ENCODE data around the gene MTRF1.

Gene MTRF1

GRCh38 chr13:41244556-41244955 lies 18.8 kb downstream of the MTRF1 start:
- no peak for DNase-seq (ENCODE audit: low spot score)
- in situ Hi-C loops (cut with MboI; ENCODE audit: low pct_unique_long_range_greater_than_20kb, low sequenced_read_pairs, unreplicated experiment): no loop called here
- TF ChIP-seq, protein P1, sequence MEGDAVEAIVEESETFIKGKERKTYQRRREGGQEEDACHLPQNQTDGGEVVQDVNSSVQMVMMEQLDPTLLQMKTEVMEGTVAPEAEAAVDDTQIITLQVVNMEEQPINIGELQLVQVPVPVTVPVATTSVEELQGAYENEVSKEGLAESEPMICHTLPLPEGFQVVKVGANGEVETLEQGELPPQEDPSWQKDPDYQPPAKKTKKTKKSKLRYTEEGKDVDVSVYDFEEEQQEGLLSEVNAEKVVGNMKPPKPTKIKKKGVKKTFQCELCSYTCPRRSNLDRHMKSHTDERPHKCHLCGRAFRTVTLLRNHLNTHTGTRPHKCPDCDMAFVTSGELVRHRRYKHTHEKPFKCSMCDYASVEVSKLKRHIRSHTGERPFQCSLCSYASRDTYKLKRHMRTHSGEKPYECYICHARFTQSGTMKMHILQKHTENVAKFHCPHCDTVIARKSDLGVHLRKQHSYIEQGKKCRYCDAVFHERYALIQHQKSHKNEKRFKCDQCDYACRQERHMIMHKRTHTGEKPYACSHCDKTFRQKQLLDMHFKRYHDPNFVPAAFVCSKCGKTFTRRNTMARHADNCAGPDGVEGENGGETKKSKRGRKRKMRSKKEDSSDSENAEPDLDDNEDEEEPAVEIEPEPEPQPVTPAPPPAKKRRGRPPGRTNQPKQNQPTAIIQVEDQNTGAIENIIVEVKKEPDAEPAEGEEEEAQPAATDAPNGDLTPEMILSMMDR (IDR thresholded peaks at IDR 0.05; ENCODE audit: extremely low read depth, insufficient read depth, missing control alignments): no peak

- TF ChIP-seq, protein P1 (IDR thresholded peaks at IDR 0.05; ENCODE audit: extremely low read depth, insufficient read depth, missing control alignments): no peak
- in situ Hi-C loops (cut with MboI; ENCODE audit: low pct_unique_long_range_greater_than_20kb, low sequenced_read_pairs, unreplicated experiment): no loop called here
- DNase-seq (ENCODE audit: low spot score): no peak
Observed at GRCh38 chr13:41241626-41242025, 21.8 kb downstream of the MTRF1 start.

DNA sequence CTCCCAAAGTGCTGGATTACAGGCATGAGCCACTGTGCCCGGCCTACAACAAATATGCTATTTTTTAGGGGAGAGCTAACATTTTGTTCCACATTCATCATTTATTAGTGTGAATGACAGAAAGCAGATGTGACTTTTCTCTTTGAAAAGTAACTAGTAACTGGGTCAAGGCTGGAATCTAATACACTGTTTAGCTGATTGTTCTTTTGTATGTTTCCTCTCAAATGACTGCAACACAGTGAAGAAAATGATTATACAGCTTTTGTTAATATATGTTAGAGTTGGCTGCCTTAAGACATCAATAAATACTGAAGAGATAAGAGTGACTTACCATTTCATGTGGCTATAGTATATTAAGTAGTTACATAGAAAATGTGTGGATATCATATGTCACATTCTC lies 27.0 kb downstream of the MTRF1 start:
- in situ Hi-C loops (cut with MboI; ENCODE audit: low pct_unique_long_range_greater_than_20kb, low sequenced_read_pairs, unreplicated experiment): no loop called here
- DNase-seq (ENCODE audit: low spot score): no peak
- TF ChIP-seq, protein P1 (IDR thresholded peaks at IDR 0.05; ENCODE audit: extremely low read depth, insufficient read depth, missing control alignments): no peak

GRCh38 chr13:41232578-41233480 lies 30.5 kb downstream of the MTRF1 start:
- DNase-seq (ENCODE audit: low spot score): no peak
- TF ChIP-seq, protein P1 (IDR thresholded peaks at IDR 0.05; ENCODE audit: extremely low read depth, insufficient read depth, missing control alignments): no peak
- in situ Hi-C loops (cut with MboI; ENCODE audit: low pct_unique_long_range_greater_than_20kb, low sequenced_read_pairs, unreplicated experiment): no loop called here

GRCh38 chr13:41231786-41232185 lies 31.6 kb downstream of the MTRF1 start:
- in situ Hi-C loops (cut with MboI; ENCODE audit: low pct_unique_long_range_greater_than_20kb, low sequenced_read_pairs, unreplicated experiment): no loop called here
- TF ChIP-seq, protein P1 (IDR thresholded peaks at IDR 0.05; ENCODE audit: extremely low read depth, insufficient read depth, missing control alignments): no peak
- no peak for DNase-seq (ENCODE audit: low spot score)

- in situ Hi-C loops (cut with MboI; ENCODE audit: low pct_unique_long_range_greater_than_20kb, low sequenced_read_pairs, unreplicated experiment): no loop called here
- no peak for DNase-seq (ENCODE audit: low spot score)
- TF ChIP-seq, protein P1 (IDR thresholded peaks at IDR 0.05; ENCODE audit: extremely low read depth, insufficient read depth, missing control alignments): no peak
Observed at GRCh38 chr13:41231025-41231677, 32.2 kb downstream of the MTRF1 start.
